ENCODE data around the gene NBEA.

DNA sequence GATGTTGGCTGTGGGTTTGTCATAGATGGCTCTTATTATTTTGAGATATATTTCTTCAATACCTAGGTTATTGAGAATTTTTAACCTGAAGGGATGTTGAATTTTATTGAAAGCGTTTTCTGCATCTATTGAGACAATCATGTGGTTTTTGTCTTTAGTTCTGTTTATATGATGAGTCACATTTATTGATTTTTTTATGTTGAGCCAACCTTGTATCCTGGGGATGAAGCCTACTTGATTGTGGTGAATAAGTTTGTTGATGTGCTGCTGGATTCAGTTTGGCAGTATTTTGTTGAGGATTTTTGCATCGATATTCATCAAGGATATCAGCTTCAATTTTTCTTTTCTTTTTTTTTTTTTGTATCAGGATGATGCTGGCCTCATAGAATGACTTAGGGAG lies 29.4 kb downstream of the NBEA start:
- TF ChIP-seq, protein P1, sequence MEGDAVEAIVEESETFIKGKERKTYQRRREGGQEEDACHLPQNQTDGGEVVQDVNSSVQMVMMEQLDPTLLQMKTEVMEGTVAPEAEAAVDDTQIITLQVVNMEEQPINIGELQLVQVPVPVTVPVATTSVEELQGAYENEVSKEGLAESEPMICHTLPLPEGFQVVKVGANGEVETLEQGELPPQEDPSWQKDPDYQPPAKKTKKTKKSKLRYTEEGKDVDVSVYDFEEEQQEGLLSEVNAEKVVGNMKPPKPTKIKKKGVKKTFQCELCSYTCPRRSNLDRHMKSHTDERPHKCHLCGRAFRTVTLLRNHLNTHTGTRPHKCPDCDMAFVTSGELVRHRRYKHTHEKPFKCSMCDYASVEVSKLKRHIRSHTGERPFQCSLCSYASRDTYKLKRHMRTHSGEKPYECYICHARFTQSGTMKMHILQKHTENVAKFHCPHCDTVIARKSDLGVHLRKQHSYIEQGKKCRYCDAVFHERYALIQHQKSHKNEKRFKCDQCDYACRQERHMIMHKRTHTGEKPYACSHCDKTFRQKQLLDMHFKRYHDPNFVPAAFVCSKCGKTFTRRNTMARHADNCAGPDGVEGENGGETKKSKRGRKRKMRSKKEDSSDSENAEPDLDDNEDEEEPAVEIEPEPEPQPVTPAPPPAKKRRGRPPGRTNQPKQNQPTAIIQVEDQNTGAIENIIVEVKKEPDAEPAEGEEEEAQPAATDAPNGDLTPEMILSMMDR (IDR thresholded peaks at IDR 0.05), result no peak
- TF ChIP-seq POLR2A (IDR thresholded peaks at IDR 0.05), result no peak
- TF ChIP-seq POLR2AphosphoS5 (IDR thresholded peaks at IDR 0.05), result no peak

Data from breast epithelium (tissue), 3 donors.